ENCODE results near the gene MED27.

DNA sequence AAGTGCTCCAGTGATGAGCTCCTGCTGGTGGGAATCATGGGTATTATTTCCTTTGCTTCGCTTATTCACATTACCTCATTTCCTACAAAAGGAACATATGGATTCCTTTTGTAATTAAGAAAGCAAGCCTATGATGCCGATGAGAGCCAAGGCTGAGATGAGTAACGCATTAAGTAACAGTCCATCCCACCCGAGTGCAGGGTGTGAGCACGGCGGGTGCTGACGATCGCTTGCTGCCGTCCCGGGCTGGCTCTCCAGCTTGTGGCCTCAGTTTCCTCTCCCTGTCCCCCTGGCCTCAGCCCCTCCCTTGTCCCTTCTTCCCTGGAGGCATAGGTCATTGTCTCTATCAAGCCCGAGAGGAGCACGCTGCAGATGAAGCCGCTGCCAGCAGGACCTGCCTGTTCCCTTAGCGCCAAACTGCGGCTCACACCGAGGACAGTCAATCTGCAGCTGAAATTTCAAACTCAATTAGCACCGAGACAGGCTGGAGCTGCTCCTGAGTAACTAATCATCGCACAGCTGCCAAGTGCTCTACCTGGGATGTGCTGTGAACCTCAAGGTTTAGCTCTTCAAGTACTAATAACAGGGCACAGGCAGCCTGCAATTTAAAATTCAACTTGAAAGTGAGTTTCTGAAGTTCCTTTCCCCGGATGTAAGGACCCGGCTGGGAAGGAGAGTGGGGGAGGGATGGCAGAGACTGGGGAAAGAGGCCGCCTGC is 224.6 kb downstream of the MED27 start:
- TF ChIP-seq, protein P1, sequence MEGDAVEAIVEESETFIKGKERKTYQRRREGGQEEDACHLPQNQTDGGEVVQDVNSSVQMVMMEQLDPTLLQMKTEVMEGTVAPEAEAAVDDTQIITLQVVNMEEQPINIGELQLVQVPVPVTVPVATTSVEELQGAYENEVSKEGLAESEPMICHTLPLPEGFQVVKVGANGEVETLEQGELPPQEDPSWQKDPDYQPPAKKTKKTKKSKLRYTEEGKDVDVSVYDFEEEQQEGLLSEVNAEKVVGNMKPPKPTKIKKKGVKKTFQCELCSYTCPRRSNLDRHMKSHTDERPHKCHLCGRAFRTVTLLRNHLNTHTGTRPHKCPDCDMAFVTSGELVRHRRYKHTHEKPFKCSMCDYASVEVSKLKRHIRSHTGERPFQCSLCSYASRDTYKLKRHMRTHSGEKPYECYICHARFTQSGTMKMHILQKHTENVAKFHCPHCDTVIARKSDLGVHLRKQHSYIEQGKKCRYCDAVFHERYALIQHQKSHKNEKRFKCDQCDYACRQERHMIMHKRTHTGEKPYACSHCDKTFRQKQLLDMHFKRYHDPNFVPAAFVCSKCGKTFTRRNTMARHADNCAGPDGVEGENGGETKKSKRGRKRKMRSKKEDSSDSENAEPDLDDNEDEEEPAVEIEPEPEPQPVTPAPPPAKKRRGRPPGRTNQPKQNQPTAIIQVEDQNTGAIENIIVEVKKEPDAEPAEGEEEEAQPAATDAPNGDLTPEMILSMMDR (IDR thresholded peaks at IDR 0.05): no peak
- TF ChIP-seq POLR2A (IDR thresholded peaks at IDR 0.05): no peak
- TF ChIP-seq EP300 (IDR thresholded peaks at IDR 0.05): no peak
